Measurements from ENCODE around the gene NOCT.
A peak's percentile ranks its signal among the peaks of the same experiment; 100 is the strongest.
"Not testable (repeated sequence)": the region's sequence is repeated elsewhere in the genome, so short reads cannot be mapped to it uniquely, and the experiment has no call there.

The NOCT gene

GRCh38 chr4:139015269-139015947 lies at the start of gene NOCT:
Gene NOCT (plus strand): TSS chr4:139015781. CDS start chr4:139015982, 201 bp downstream.
- peak; percentile 94 for DNase-seq

- no peak for DNase-seq
Measured at GRCh38 chr4:138967313-138967712, 48.3 kb upstream of the NOCT start.

- DNase-seq, result no peak
Measured at GRCh38 chr4:138972956-138973801, 42.4 kb upstream of the NOCT start.

- DNase-seq, result no peak
Measured at GRCh38 chr4:138975225-138975624, 40.4 kb upstream of the NOCT start.

- no peak for DNase-seq
Measured at GRCh38 chr4:138976526-138976925, 39.1 kb upstream of the NOCT start.

GRCh38 chr4:138977524-138977923 lies 38.1 kb upstream of the NOCT start:
- DNase-seq, result no peak

GRCh38 chr4:138978028-138978585 lies 37.5 kb upstream of the NOCT start:
- no peak for DNase-seq

- DNase-seq, result no peak
Measured at GRCh38 chr4:138978600-138978999, 37.0 kb upstream of the NOCT start.

- no peak for DNase-seq
Measured at GRCh38 chr4:138979742-138980141, 35.8 kb upstream of the NOCT start.

GRCh38 chr4:138981930-138982390 lies 33.6 kb upstream of the NOCT start:
- no peak for DNase-seq

GRCh38 chr4:138982754-138983153 lies 32.8 kb upstream of the NOCT start:
- no peak for DNase-seq

GRCh38 chr4:138983690-138984089 lies 31.9 kb upstream of the NOCT start:
- DNase-seq, result no peak

- DNase-seq, result no peak
Measured at GRCh38 chr4:138984647-138985046, 30.9 kb upstream of the NOCT start.

- no peak for DNase-seq
Measured at GRCh38 chr4:138992676-138993075, 22.9 kb upstream of the NOCT start.

GRCh38 chr4:138996090-138996489 lies 19.5 kb upstream of the NOCT start:
- no peak for DNase-seq

GRCh38 chr4:138999666-139000065 lies 15.9 kb upstream of the NOCT start:
- no peak for DNase-seq

- DNase-seq, result not testable (repeated sequence)
Measured at GRCh38 chr4:139000134-139000533, 15.4 kb upstream of the NOCT start.

GRCh38 chr4:139001430-139001829 lies 14.2 kb upstream of the NOCT start:
- DNase-seq, result not testable (repeated sequence)

GRCh38 chr4:139003668-139004067 lies 11.9 kb upstream of the NOCT start:
- DNase-seq, result not testable (repeated sequence)

GRCh38 chr4:139005774-139006173 lies 9.8 kb upstream of the NOCT start:
- no peak for DNase-seq

- no peak for DNase-seq
Measured at GRCh38 chr4:139007640-139008039, 7.9 kb upstream of the NOCT start.

GRCh38 chr4:139008278-139008677 lies 7.3 kb upstream of the NOCT start:
- not testable (repeated sequence) for DNase-seq

- no peak for DNase-seq
Measured at GRCh38 chr4:139009702-139010101, 5.9 kb upstream of the NOCT start.

Data from activated naive CD4-positive, alpha-beta T cell treated with anti-CD3 and anti-CD28 coated beads, Interleukin-2, amount 50 U/mL, for 16 hours (primary cell).